ENCODE data around the gene PHLDA3. TPM values are rescaled to one million over a fixed set of nuclear protein-coding genes. Genes with fewer than 3 reads are reported as not detected.
A peak's percentile ranks its signal among the peaks of the same experiment; 100 is the strongest.
"Not testable (repeated sequence)": the region's sequence is repeated elsewhere in the genome, so short reads cannot be mapped to it uniquely, and the experiment has no call there.

The PHLDA3 gene
- total and polyA plus RNA-seq, 8 donors, result 4.0 to 66.5 (median 25.7) TPM

DNA sequence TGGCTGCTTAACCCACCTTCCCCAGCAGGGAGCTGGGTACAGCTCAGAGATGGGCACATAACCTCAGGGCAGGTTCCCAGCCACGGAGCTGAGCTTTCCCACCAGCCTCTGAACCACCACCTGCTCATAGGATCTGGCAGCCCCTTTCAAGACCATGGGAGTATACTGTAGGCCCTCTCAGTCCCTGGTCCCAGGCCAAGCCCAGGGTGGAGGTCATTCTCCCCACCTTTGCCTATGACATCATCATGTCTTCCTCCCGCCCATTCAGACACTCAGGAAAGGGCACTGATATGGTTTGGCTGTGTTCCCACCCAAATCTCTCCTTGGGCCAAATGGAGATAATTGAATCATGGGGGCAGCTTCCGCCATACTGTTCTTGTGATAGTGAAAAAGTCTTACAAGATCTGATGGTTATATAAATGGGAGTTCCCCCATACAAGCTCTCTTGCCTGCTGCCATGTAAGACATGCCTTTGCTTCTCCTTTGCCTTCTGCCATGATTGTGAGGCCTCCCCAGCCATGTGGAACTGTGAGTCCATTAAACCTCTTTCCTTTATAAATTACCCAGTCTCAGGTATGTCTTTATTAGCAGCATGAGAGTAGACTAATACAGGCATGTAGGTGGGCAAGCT lies 24.2 kb upstream of the PHLDA3 start:
- DNase-seq; intact Hi-C loops (cut with DNase I; ENCODE audit: low total_unique reads); H3K9me3 ChIP-seq; H3K4me3 ChIP-seq; H3K27me3 ChIP-seq: not testable (repeated sequence)
- H3K36me3 ChIP-seq, result peaks cover 38 to 79% (median 56%) of the 10 kb centered on the region in 4 donors
- WGBS, 5 donors, result 77 to 95% (median 91%) methylated on average over 3 of the region's 3 CpGs
- TF ChIP-seq POLR2AphosphoS5 (IDR thresholded peaks at IDR 0.05), result peak in 1 of 3 donors; percentile 36
- H3K27ac ChIP-seq, result peak overlapping the region in 4 of 5 donors; percentile 67 to 95 (median 94)
- peaks cover 53 to 100% (median 88%) of the 10 kb centered on the region in 4 donors for H3K4me1 ChIP-seq

DNA sequence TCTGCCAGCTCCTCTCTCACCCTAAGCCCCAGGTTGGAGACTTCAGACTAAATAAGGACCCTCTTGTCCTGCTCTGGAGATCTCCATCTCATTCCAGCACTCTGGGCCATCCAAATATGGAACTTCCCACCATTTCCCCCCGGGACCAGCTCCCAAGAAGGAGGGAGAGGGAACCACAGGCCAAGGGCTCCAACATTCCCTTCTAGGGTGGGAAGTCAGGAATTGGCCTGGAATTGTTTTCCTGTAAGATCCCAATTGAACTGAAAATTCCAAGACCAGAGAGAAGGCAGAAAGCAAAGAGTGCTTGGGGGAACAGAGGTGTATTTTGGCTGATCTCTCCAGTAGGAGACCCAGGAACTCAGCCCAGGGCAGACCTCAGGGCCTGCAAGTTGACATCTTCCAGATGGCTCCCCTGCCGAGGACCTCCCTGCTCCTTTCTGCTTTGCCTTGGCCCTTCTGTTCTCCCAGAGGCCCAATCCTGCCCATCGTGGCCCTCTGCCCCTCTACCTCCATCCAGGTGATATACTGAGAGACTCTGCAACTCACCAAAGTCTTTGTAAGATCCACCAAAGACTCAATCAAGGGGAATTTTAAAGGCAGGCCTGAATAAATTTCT lies 23.0 kb upstream of the PHLDA3 start:
- Histone ChIP-seq H3K9me3 (no peaks in the 10 kb centered on the region), H3K4me3 (no peak overlapping the region), H3K27ac (peak overlapping the region; percentile 14 to 95 (median 93)), H3K27me3 (no peaks in the 10 kb centered on the region), H3K4me1 (peaks cover 55 to 99% (median 86%) of the 10 kb centered on the region in 4 donors), H3K36me3 (peaks cover 49 to 87% (median 67%) of the 10 kb centered on the region in 4 donors)
- no peak for DNase-seq
- 49 to 85% (median 80%) methylated on average over 3 of the region's 3 CpGs for WGBS, 5 donors
- intact Hi-C loops (cut with DNase I; ENCODE audit: low total_unique reads), result no loop called here
- TF ChIP-seq EP300 (IDR thresholded peaks at IDR 0.05) (no peak), POLR2AphosphoS5 (IDR thresholded peaks at IDR 0.05) (no peak), POLR2A (IDR thresholded peaks at IDR 0.05) (no peak)
- TF ChIP-seq, protein P1, sequence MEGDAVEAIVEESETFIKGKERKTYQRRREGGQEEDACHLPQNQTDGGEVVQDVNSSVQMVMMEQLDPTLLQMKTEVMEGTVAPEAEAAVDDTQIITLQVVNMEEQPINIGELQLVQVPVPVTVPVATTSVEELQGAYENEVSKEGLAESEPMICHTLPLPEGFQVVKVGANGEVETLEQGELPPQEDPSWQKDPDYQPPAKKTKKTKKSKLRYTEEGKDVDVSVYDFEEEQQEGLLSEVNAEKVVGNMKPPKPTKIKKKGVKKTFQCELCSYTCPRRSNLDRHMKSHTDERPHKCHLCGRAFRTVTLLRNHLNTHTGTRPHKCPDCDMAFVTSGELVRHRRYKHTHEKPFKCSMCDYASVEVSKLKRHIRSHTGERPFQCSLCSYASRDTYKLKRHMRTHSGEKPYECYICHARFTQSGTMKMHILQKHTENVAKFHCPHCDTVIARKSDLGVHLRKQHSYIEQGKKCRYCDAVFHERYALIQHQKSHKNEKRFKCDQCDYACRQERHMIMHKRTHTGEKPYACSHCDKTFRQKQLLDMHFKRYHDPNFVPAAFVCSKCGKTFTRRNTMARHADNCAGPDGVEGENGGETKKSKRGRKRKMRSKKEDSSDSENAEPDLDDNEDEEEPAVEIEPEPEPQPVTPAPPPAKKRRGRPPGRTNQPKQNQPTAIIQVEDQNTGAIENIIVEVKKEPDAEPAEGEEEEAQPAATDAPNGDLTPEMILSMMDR (IDR thresholded peaks at IDR 0.05), result no peak

DNA sequence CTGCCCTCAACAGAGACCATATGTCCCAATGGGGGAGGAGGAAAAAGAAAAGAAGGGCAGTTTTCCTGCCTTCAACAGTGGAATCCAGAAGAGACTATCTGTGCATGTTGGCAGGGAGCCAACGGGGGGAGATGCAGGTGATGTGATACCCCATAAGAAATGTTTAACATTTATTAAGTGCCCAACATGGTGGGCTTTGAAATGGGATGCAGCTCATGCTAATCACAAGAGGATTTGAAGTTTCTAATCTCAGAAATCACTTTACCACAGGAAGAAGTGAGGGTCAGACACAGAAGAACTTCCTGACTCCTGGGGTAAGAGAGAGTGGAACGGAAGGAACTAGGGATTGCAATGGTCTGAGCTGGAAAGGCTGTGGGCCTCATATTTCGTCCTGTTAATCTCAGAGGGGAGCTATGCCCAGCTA lies 21.7 kb upstream of the PHLDA3 start:
- Histone ChIP-seq H3K36me3 (peaks cover 56 to 90% (median 75%) of the 10 kb centered on the region in 4 donors), H3K27me3 (no peaks in the 10 kb centered on the region), H3K4me3 (no peak overlapping the region), H3K27ac (peak overlapping the region; percentile 4 to 95 (median 93)), H3K9me3 (no peaks in the 10 kb centered on the region), H3K4me1 (peaks cover 45 to 97% (median 80%) of the 10 kb centered on the region in 4 donors)
- intact Hi-C loops (cut with DNase I; ENCODE audit: low total_unique reads), result no loop called here
- 41 to 56% (median 46%) methylated on average over 3 of the region's 3 CpGs for WGBS, 5 donors
- DNase-seq, result no peak
- no peak for TF ChIP-seq EP300 (IDR thresholded peaks at IDR 0.05)
- no peak for TF ChIP-seq POLR2A (IDR thresholded peaks at IDR 0.05)
- TF ChIP-seq, protein P1 (IDR thresholded peaks at IDR 0.05), result no peak
- peak in 2 of 3 donors; percentile 2 to 16 for TF ChIP-seq POLR2AphosphoS5 (IDR thresholded peaks at IDR 0.05)

DNA sequence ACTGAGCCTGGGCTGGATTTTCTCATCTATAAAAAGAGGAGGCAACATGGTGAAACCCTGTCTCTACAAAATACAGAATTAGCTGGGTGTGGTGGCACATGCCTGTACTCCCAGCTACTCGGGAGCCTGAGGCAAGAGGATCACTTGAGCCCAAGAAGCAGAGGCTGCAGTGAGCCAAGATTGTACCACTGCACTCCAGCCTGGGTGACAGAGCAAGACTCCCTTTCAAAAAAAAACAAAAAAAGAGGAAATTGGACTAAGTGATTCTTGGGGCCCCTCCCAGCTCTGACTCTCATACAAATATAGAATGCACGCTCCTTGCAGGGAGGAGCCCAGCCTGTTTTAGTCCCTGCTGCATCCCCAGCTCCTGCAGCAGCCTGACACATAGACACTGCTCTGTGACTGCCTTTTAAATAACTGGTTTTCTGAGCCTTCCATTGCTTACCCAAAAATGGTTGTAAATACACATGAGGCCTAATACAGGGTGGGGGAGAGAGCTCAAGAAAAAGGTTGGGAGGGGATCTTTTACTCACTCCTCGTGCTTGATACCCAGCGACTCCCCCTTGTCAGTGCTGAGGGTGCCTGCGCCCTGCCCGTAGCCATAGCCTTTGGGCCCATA lies 20.8 kb upstream of the PHLDA3 start:
- DNase-seq, result no peak

DNA sequence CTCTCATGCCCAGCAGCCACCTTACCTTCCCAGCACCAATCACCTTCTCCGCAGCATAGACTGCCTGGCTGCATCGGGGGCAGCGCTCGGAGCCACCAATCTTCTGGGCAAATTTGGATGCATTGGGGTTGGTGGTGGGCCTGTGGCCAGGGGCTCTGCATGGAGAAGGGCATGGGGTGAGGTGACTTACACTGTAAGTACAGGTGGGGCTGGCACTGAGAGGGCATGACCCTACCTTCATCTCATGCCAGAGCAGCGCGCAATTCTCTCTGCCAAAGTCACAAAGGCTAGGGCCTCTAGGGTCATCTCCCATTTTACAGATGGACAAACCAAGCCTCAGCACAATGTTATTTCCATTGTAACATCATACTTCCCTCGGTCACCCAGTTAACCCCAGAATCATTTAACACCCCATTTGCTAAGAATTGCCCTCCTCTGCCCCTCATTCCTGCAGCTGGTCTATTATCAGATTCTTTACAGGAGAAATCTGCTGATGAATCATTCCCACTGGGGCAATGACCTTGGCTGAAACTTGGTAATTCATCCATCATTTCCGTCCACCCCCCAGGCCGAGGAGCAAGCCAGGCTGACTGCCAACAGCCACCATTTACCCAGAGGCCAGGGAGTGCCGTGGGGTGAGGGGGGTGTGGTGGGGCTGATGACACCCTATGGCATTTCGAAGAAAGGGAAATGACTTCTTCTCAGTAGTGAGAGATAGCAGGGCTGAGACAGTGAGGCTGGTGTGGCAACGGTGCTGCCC lies 20.0 kb upstream of the PHLDA3 start:
- H3K36me3 ChIP-seq, result peaks cover 59 to 90% (median 76%) of the 10 kb centered on the region in 4 donors
- no peaks in the 10 kb centered on the region for H3K27me3 ChIP-seq
- TF ChIP-seq EP300 (IDR thresholded peaks at IDR 0.05) (no peak), POLR2AphosphoS5 (IDR thresholded peaks at IDR 0.05) (peak in 2 of 3 donors; percentile 1 to 66), POLR2A (IDR thresholded peaks at IDR 0.05) (no peak)
- TF ChIP-seq, protein P1 (IDR thresholded peaks at IDR 0.05), result no peak
- intact Hi-C loops (cut with DNase I; ENCODE audit: low total_unique reads), result no loop called here
- H3K27ac ChIP-seq, result peak overlapping the region; percentile 18 to 95 (median 71)
- H3K9me3 ChIP-seq, result no peaks in the 10 kb centered on the region
- 67 to 80% (median 72%) methylated on average over 12 of the region's 12 CpGs for WGBS, 5 donors
- DNase-seq, result no peak
- H3K4me3 ChIP-seq, result no peak overlapping the region
- H3K4me1 ChIP-seq, result peaks cover 28 to 83% (median 66%) of the 10 kb centered on the region in 4 donors

More for the DNA sequence above, 20.8 kb upstream of the PHLDA3 start:
- intact Hi-C loops (cut with DNase I; ENCODE audit: low total_unique reads), result no loop called here
- peaks cover 57 to 90% (median 75%) of the 10 kb centered on the region in 4 donors for H3K36me3 ChIP-seq
- no peak for TF ChIP-seq POLR2AphosphoS5 (IDR thresholded peaks at IDR 0.05)
- H3K4me3 ChIP-seq, result no peak overlapping the region
- peaks cover 36 to 90% (median 74%) of the 10 kb centered on the region in 4 donors for H3K4me1 ChIP-seq
- H3K27me3 ChIP-seq, result no peaks in the 10 kb centered on the region
- peak overlapping the region in 4 of 5 donors; percentile 60 to 95 (median 82) for H3K27ac ChIP-seq
- 75 to 90% (median 90%) methylated on average over 6 of the region's 6 CpGs for WGBS, 5 donors
- H3K9me3 ChIP-seq, result no peaks in the 10 kb centered on the region
